ENCODE data around the gene TDRD15. TPM values are rescaled to one million over a fixed set of nuclear protein-coding genes. Genes with fewer than 3 reads are reported as not detected.

The TDRD15 gene
- total and polyA plus RNA-seq, 2 of the 13 experiments (the other 11 are each of a cell fraction or from before 2014, with no cell fraction given): 0.12 to 0.29 TPM

DNA sequence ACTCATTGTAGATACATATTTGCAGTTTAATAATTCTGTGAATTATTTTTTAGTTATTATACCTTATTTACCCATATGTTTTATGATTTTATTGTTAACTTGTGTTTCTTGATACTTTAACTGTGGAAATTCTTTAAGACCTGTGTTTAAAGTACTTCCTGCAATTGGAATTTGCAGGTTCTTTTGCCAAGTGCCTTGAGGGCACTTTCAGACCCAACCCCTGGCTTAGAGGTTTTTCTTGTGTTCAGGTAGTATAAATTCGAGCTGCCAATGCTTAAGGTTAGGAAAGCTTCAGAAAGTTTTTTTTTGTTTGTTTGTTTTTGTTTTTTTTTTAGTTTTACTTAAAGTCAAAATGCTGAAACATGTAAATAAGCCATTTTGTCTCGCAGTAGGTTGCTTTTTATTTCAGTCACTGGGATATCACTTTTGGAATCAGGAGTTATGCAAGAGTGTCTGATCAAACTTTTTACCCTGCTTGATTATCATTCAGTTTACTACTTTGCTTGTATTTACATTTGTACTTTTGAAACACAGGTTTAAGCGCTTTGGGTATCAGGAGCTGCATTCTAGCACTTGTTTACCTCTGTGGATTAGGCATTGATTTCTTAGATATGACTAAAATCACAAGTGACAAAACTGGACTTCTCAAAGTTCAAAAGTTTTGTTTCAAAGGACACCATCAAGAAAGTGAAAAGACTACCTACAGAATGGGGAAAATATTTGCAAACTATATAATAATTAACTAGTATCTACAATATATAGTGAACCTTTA is 31.8 kb downstream of the TDRD15 start (continued):
- TF ChIP-seq MTA1 (CRISPR knock-in tag; IDR thresholded peaks at IDR 0.05; ENCODE audit: borderline replicate concordance) (no peak), ZFP37 (CRISPR knock-in tag; IDR thresholded peaks at IDR 0.05; ENCODE audit: borderline replicate concordance) (no peak), NR1H2 (CRISPR knock-in tag; IDR thresholded peaks at IDR 0.05; ENCODE audit: borderline replicate concordance, low read depth) (no peak), BCL6 (CRISPR knock-in tag; IDR thresholded peaks at IDR 0.05) (peak; percentile 89), SNAI1 (CRISPR knock-in tag; IDR thresholded peaks at IDR 0.05; ENCODE audit: borderline replicate concordance) (no peak), ZNF430 (CRISPR knock-in tag; IDR thresholded peaks at IDR 0.05) (no peak), ZNF883 (CRISPR knock-in tag; IDR thresholded peaks at IDR 0.05; ENCODE audit: not compliant biosample characterization) (no peak), ESRRA (CRISPR knock-in tag; IDR thresholded peaks at IDR 0.05; ENCODE audit: low read depth) (0 out of 2 replicates have a peak, but pooled peaks have one; percentile 40), PPARG (CRISPR knock-in tag; conservative IDR thresholded peaks at IDR 0.05) (peak; percentile 64; the same call in 1 of the 2 replicates), AHR (CRISPR knock-in tag; IDR thresholded peaks at IDR 0.05) (no peak), ZNF75D (CRISPR knock-in tag; IDR thresholded peaks at IDR 0.05; ENCODE audit: borderline replicate concordance) (no peak), SRY (CRISPR knock-in tag; IDR thresholded peaks at IDR 0.05) (no peak), ZNF20 (CRISPR knock-in tag; IDR thresholded peaks at IDR 0.05) (no peak)
- TF ChIP-seq, protein P1, sequence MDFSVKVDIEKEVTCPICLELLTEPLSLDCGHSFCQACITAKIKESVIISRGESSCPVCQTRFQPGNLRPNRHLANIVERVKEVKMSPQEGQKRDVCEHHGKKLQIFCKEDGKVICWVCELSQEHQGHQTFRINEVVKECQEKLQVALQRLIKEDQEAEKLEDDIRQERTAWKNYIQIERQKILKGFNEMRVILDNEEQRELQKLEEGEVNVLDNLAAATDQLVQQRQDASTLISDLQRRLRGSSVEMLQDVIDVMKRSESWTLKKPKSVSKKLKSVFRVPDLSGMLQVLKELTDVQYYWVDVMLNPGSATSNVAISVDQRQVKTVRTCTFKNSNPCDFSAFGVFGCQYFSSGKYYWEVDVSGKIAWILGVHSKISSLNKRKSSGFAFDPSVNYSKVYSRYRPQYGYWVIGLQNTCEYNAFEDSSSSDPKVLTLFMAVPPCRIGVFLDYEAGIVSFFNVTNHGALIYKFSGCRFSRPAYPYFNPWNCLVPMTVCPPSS (IDR thresholded peaks at IDR 0.05): no peak
- TF ChIP-seq, protein P2, sequence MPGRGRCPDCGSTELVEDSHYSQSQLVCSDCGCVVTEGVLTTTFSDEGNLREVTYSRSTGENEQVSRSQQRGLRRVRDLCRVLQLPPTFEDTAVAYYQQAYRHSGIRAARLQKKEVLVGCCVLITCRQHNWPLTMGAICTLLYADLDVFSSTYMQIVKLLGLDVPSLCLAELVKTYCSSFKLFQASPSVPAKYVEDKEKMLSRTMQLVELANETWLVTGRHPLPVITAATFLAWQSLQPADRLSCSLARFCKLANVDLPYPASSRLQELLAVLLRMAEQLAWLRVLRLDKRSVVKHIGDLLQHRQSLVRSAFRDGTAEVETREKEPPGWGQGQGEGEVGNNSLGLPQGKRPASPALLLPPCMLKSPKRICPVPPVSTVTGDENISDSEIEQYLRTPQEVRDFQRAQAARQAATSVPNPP (CRISPR knock-in tag; IDR thresholded peaks at IDR 0.05): no peak
- TF ChIP-seq, protein P3, sequence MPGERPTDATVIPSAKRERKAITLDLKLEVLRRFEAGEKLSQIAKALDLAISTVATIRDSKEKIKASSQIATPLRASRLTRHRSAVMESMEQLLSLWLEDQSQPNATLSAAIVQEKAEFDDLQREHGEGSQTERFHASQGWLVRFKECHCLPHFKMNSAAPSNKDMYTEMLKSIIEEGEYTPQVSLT (CRISPR knock-in tag; IDR thresholded peaks at IDR 0.05; ENCODE audit: borderline replicate concordance, low read depth): no peak
- TF ChIP-seq, protein P4, sequence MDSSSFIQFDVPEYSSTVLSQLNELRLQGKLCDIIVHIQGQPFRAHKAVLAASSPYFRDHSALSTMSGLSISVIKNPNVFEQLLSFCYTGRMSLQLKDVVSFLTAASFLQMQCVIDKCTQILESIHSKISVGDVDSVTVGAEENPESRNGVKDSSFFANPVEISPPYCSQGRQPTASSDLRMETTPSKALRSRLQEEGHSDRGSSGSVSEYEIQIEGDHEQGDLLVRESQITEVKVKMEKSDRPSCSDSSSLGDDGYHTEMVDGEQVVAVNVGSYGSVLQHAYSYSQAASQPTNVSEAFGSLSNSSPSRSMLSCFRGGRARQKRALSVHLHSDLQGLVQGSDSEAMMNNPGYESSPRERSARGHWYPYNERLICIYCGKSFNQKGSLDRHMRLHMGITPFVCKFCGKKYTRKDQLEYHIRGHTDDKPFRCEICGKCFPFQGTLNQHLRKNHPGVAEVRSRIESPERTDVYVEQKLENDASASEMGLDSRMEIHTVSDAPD (CRISPR knock-in tag; IDR thresholded peaks at IDR 0.05): no peak
- TF ChIP-seq, protein P5, sequence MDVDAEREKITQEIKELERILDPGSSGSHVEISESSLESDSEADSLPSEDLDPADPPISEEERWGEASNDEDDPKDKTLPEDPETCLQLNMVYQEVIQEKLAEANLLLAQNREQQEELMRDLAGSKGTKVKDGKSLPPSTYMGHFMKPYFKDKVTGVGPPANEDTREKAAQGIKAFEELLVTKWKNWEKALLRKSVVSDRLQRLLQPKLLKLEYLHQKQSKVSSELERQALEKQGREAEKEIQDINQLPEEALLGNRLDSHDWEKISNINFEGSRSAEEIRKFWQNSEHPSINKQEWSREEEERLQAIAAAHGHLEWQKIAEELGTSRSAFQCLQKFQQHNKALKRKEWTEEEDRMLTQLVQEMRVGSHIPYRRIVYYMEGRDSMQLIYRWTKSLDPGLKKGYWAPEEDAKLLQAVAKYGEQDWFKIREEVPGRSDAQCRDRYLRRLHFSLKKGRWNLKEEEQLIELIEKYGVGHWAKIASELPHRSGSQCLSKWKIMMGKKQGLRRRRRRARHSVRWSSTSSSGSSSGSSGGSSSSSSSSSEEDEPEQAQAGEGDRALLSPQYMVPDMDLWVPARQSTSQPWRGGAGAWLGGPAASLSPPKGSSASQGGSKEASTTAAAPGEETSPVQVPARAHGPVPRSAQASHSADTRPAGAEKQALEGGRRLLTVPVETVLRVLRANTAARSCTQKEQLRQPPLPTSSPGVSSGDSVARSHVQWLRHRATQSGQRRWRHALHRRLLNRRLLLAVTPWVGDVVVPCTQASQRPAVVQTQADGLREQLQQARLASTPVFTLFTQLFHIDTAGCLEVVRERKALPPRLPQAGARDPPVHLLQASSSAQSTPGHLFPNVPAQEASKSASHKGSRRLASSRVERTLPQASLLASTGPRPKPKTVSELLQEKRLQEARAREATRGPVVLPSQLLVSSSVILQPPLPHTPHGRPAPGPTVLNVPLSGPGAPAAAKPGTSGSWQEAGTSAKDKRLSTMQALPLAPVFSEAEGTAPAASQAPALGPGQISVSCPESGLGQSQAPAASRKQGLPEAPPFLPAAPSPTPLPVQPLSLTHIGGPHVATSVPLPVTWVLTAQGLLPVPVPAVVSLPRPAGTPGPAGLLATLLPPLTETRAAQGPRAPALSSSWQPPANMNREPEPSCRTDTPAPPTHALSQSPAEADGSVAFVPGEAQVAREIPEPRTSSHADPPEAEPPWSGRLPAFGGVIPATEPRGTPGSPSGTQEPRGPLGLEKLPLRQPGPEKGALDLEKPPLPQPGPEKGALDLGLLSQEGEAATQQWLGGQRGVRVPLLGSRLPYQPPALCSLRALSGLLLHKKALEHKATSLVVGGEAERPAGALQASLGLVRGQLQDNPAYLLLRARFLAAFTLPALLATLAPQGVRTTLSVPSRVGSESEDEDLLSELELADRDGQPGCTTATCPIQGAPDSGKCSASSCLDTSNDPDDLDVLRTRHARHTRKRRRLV (CRISPR knock-in tag; IDR thresholded peaks at IDR 0.05): no peak
- TF ChIP-seq, protein P6, sequence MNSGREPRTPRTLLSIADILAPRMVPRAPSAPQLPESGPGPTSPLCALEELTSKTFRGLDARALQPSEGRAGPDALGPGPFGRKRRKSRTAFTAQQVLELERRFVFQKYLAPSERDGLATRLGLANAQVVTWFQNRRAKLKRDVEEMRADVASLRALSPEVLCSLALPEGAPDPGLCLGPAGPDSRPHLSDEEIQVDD (CRISPR knock-in tag; IDR thresholded peaks at IDR 0.05; ENCODE audit: borderline replicate concordance): no peak

Data from HepG2 (cell line).